H9 (cell line): ENCODE results near the gene LRMDA. TPM values are rescaled to one million over a fixed set of nuclear protein-coding genes. Genes with fewer than 3 reads are reported as not detected.

Source experiments
- DNase-seq: peaks from one replicate; pipeline ENCODE4 v3.0.0-alpha.2; 2017
- H2AFZ ChIP-seq: one replicate; pipeline ENCODE4 v1.6.1; 2013; ENCODE audit warnings: mild to moderate bottlenecking, low read length, control low read depth, moderate library complexity
- H2AK5ac ChIP-seq: 2 replicates; pipeline ENCODE4 v1.6.1; 2013; ENCODE audit warnings: low read length, control low read depth, mixed read lengths; ENCODE audit not compliant: insufficient read length
- H2BK120ac ChIP-seq: one replicate; pipeline ENCODE4 v1.6.1; 2013; ENCODE audit warnings: low read depth, mild to moderate bottlenecking, low read length, control low read depth, inconsistent platforms; ENCODE audit not compliant: poor library complexity, severe bottlenecking
- H2BK12ac ChIP-seq: 2 replicates; pipeline ENCODE4 v1.6.1; 2013; ENCODE audit warnings: low read length, control low read depth, mixed read lengths, low read depth; ENCODE audit not compliant: insufficient read length
- H2BK15ac ChIP-seq: 2 replicates; pipeline ENCODE4 v1.6.1; 2013; ENCODE audit warnings: low read depth, low read length, control low read depth
- H2BK20ac ChIP-seq: one replicate; pipeline ENCODE4 v1.6.1; 2013; ENCODE audit warnings: low read depth, mild to moderate bottlenecking, low read length, control low read depth, inconsistent platforms; ENCODE audit not compliant: poor library complexity, severe bottlenecking
- H2BK5ac ChIP-seq: 2 replicates; pipeline ENCODE4 v1.6.1; 2013; ENCODE audit warnings: low read length, control low read depth, mixed read lengths; ENCODE audit not compliant: insufficient read length
- H3K14ac ChIP-seq: 2 replicates; pipeline ENCODE4 v1.6.1; 2013; ENCODE audit warnings: low read length, control low read depth; ENCODE audit not compliant: insufficient read depth
- H3K18ac ChIP-seq: 2 replicates; pipeline ENCODE4 v1.6.1; 2013; ENCODE audit warnings: low read depth, mild to moderate bottlenecking, mixed read lengths, low read length, control low read depth; ENCODE audit not compliant: insufficient read length
- H3K23ac ChIP-seq: 2 replicates; pipeline ENCODE4 v1.6.1; 2013; ENCODE audit warnings: low read length, control low read depth, mixed read lengths, low read depth; ENCODE audit not compliant: insufficient read length
- H3K23me2 ChIP-seq: 2 replicates; pipeline ENCODE4 v1.6.1; 2013; ENCODE audit warnings: low read depth, mild to moderate bottlenecking, mixed read lengths, low read length, control low read depth; ENCODE audit not compliant: insufficient read length, poor library complexity, severe bottlenecking
- H3K27ac ChIP-seq: 2 replicates; pipeline ENCODE4 v1.5.1; 2013; ENCODE audit warnings: low read length, control low read depth, mixed read lengths, low read depth; ENCODE audit not compliant: insufficient read length
- H3K27me3 ChIP-seq: 2 replicates; pipeline ENCODE4 v1.6.1; 2013; ENCODE audit warnings: low read length, control low read depth, inconsistent platforms; ENCODE audit not compliant: insufficient read depth
- H3K4ac ChIP-seq: 2 replicates; pipeline ENCODE4 v1.6.1; 2013; ENCODE audit warnings: low read depth, mild to moderate bottlenecking, control low read depth, inconsistent platforms, low read length, moderate library complexity
- H3K4me1 ChIP-seq: 2 replicates; pipeline ENCODE4 v1.6.1; 2013; ENCODE audit warnings: low read length, control low read depth, inconsistent platforms; ENCODE audit not compliant: insufficient read depth
- H3K4me2 ChIP-seq: 2 replicates; pipeline ENCODE4 v1.6.1; 2013; ENCODE audit warnings: low read length, control low read depth, mixed read lengths; ENCODE audit not compliant: insufficient read length, insufficient read depth
- H3K56ac ChIP-seq: 2 replicates; pipeline ENCODE4 v1.6.1; 2013; ENCODE audit warnings: low read depth, mild to moderate bottlenecking, mixed read lengths, low read length, control low read depth; ENCODE audit not compliant: insufficient read length
- H3K79me1 ChIP-seq: 2 replicates; pipeline ENCODE4 v1.6.1; 2013; ENCODE audit warnings: low read depth, mild to moderate bottlenecking, moderate library complexity, low read length, control low read depth, inconsistent platforms; ENCODE audit not compliant: insufficient read depth, poor library complexity, severe bottlenecking
- H3K79me2 ChIP-seq: 2 replicates; pipeline ENCODE4 v1.6.1; 2013; ENCODE audit warnings: low read length, control low read depth, inconsistent platforms; ENCODE audit not compliant: insufficient read depth
- H3K9ac ChIP-seq: 2 replicates; pipeline ENCODE4 v1.6.1; 2013; ENCODE audit warnings: low read length, control low read depth, mixed read lengths; ENCODE audit not compliant: insufficient read length; ENCODE audit errors: extremely low read depth
- H3K9me3 ChIP-seq: one replicate; pipeline ENCODE4 v1.6.1; 2013; ENCODE audit warnings: low read depth, low read length, inconsistent platforms; ENCODE audit not compliant: control insufficient read depth
- H3T11ph ChIP-seq: one replicate; pipeline ENCODE4 v1.6.1; 2013; ENCODE audit warnings: mild to moderate bottlenecking, low read length, control low read depth, inconsistent platforms
- H4K20me1 ChIP-seq: one replicate; pipeline ENCODE4 v1.6.1; 2013; ENCODE audit not compliant: control insufficient read depth, insufficient read length, insufficient read depth
- H4K5ac ChIP-seq: 2 replicates; pipeline ENCODE4 v1.6.1; 2013; ENCODE audit warnings: low read depth, mild to moderate bottlenecking, mixed read lengths, low read length, control low read depth; ENCODE audit not compliant: insufficient read length
- H4K8ac ChIP-seq: replicated peaks from 2 replicates; pipeline ENCODE4 v1.6.1; 2013; ENCODE audit warnings: low read length, control low read depth, mixed read lengths, low read depth; ENCODE audit not compliant: insufficient read length
- H4K91ac ChIP-seq: 2 replicates; pipeline ENCODE4 v1.6.1; 2013; ENCODE audit warnings: low read depth, mild to moderate bottlenecking, moderate library complexity, mixed read lengths, low read length, control low read depth; ENCODE audit not compliant: insufficient read length
- H3K27ac Mint-ChIP-seq, 3 experiments: 2 replicates in 2 of 3; 3 replicates in 1 of 3; pipeline ENCODE4 v1.8.0; 2020 to 2021; ENCODE audit warnings: mixed read lengths in 3 of 3, mild to moderate bottlenecking in 1 of 3, moderate library complexity in 1 of 3
- H3K27me3 Mint-ChIP-seq: 2 replicates; pipeline ENCODE4 v1.8.0; 2021; ENCODE audit warnings: low read depth, mild to moderate bottlenecking, moderate library complexity, mixed read lengths
- H3K36me3 Mint-ChIP-seq, 3 experiments: 2 replicates in 2 of 3; 3 replicates in 1 of 3; pipeline ENCODE4 v1.8.0; 2020 to 2021; ENCODE audit warnings: low read depth in 3 of 3, mixed read lengths in 3 of 3; ENCODE audit not compliant: insufficient read depth in 1 of 3
- H3K4me1 Mint-ChIP-seq, 2 experiments: 2 replicates each; pipeline ENCODE4 v1.8.0; 2020; ENCODE audit warnings: mixed read lengths in 2 of 2
- H3K4me3 Mint-ChIP-seq, 2 experiments: 2 replicates in 1 of 2; 3 replicates in 1 of 2; pipeline ENCODE4 v1.8.0; 2020 to 2021; ENCODE audit warnings: mild to moderate bottlenecking in 2 of 2, mixed read lengths in 2 of 2, moderate library complexity in 1 of 2
- H3K9me3 Mint-ChIP-seq, 2 experiments: 2 replicates in 1 of 2; 3 replicates in 1 of 2; pipeline ENCODE4 v1.8.0; 2020; ENCODE audit warnings: mild to moderate bottlenecking in 2 of 2, mixed read lengths in 2 of 2, moderate library complexity in 1 of 2
- WGBS: extraction: QIAGEN DNeasy Blood & Tissue Kit; methylation state at CpG from one replicate; pipeline ENCODE4 v1.1.7; 2013; ENCODE audit warnings: missing lambda C conversion rate, low lambda C conversion rate, mixed read lengths; ENCODE audit not compliant: insufficient read length; ENCODE audit errors: extremely low coverage; 5-methylcytosine and 5-hydroxymethylcytosine counted together
- total RNA-seq: library from RNA; stranded (reverse); gene quantifications from 2 replicates; pipeline ENCODE4 v1.2.1, GENCODE V29; 2021
- TF ChIP-seq, protein P1 (sequence below): fragments of 200-600 bp; sonication (generic); conservative IDR thresholded peaks from 3 replicates; pipeline ENCODE4 v1.8.0; 2021; ENCODE audit warnings: antibody characterized with exemption, mild to moderate bottlenecking

Gene LRMDA
- total RNA-seq, 1 experiment from 2014 or later = 1.8 TPM

DNA sequence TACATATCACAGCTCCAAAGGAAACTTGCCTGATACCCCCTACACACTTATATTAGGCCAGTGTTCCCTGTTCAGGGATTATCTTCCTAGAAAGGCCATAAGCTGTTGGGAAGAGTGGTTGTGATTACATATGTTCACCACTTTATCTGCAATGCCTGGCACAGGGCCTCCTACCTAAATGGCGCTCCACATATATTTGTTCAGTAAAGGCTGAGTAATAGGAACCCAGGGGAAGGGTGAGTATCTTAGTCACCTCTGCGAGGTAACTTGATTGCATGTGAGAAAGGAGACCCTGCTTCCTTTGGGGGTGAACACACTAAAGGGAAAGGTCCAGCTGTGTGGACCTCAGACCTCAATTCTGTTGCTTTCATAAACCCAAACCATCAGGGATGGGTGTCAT, 896.0 kb downstream of the LRMDA start:
- H4K8ac ChIP-seq = no peak overlapping the region
- H4K5ac ChIP-seq = no peak overlapping the region
- H3K23me2 ChIP-seq = no peaks in the 10 kb centered on the region
- no peak overlapping the region for H2BK120ac ChIP-seq
- no peak overlapping the region for H3K27ac ChIP-seq
- no peak overlapping the region for H3K14ac ChIP-seq
- no peaks in the 10 kb centered on the region for H3K9me3 ChIP-seq
- no peaks in the 10 kb centered on the region for H3K4me1 ChIP-seq
- H3K36me3 Mint-ChIP-seq = no peaks in the 10 kb centered on the region
- no peak overlapping the region for H3K4ac ChIP-seq
- H3K9me3 Mint-ChIP-seq = no peaks in the 10 kb centered on the region
- H3K23ac ChIP-seq = no peak overlapping the region
- H3K27me3 ChIP-seq = no peaks in the 10 kb centered on the region
- TF ChIP-seq, protein P1, sequence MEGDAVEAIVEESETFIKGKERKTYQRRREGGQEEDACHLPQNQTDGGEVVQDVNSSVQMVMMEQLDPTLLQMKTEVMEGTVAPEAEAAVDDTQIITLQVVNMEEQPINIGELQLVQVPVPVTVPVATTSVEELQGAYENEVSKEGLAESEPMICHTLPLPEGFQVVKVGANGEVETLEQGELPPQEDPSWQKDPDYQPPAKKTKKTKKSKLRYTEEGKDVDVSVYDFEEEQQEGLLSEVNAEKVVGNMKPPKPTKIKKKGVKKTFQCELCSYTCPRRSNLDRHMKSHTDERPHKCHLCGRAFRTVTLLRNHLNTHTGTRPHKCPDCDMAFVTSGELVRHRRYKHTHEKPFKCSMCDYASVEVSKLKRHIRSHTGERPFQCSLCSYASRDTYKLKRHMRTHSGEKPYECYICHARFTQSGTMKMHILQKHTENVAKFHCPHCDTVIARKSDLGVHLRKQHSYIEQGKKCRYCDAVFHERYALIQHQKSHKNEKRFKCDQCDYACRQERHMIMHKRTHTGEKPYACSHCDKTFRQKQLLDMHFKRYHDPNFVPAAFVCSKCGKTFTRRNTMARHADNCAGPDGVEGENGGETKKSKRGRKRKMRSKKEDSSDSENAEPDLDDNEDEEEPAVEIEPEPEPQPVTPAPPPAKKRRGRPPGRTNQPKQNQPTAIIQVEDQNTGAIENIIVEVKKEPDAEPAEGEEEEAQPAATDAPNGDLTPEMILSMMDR = no peak
- no peak overlapping the region for H3K4me2 ChIP-seq
- no peaks in the 10 kb centered on the region for H3K27me3 Mint-ChIP-seq
- no peak overlapping the region for H2BK5ac ChIP-seq
- DNase-seq = no peak
- H3K4me3 Mint-ChIP-seq = no peak overlapping the region
- no peaks in the 10 kb centered on the region for H4K20me1 ChIP-seq
- no peak overlapping the region for H2AK5ac ChIP-seq
- H3K27ac Mint-ChIP-seq = no peak overlapping the region
- H3K79me1 ChIP-seq = no peaks in the 10 kb centered on the region
- H3K79me2 ChIP-seq = no peaks in the 10 kb centered on the region
- no peak overlapping the region for H2AFZ ChIP-seq
- no peak overlapping the region for H3K9ac ChIP-seq
- H3T11ph ChIP-seq = no peak overlapping the region
- H3K18ac ChIP-seq = no peak overlapping the region
- no peak overlapping the region for H4K91ac ChIP-seq
- H2BK15ac ChIP-seq = no peak overlapping the region
- no peak overlapping the region for H3K56ac ChIP-seq
- H3K4me1 Mint-ChIP-seq = peaks cover 7 to 8% of the 10 kb centered on the region in 2 experiments
- H2BK20ac ChIP-seq = no peak overlapping the region
- no peak overlapping the region for H2BK12ac ChIP-seq
- no CpG with 5 or more reads among the region's 2 CpGs for WGBS
